Hepatocyte (in vitro differentiated cells): ENCODE data around the gene TESMIN.

ENCODE experiments used
- EZH2 ChIP-seq: fragments of 200-600 bp; sonication (generic); IDR thresholded peaks from 2 replicates; pipeline ENCODE4 v1.6.1; 2016; ENCODE audit warnings: antibody characterized with exemption, mild to moderate bottlenecking, borderline replicate concordance
- TF ChIP-seq, protein P1 (sequence below): fragments of 200-600 bp; sonication (generic); IDR thresholded peaks from 2 replicates; pipeline ENCODE4 v1.5.1; 2016; ENCODE audit warnings: antibody characterized with exemption, mild to moderate bottlenecking; ENCODE audit not compliant: poor library complexity

DNA sequence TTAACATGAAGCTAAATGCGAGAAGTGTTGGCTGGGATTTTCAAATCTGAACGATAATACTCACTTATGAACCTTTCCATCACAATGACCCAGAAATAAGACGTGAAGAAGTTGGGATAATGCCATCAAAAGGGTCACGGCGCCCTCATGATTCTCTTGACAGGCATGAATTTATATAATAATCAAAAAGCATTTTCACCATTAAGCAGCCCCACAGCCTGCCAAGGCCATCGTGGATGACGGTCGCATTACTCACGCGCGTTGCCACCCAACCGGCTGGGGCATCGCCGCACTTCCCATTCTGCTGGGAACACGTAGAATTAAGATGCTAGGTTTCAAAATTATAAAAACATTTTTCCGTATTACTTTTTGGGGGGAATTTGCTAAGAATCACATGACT, 85.9 kb downstream of the TESMIN start:
- TF ChIP-seq, protein P1, sequence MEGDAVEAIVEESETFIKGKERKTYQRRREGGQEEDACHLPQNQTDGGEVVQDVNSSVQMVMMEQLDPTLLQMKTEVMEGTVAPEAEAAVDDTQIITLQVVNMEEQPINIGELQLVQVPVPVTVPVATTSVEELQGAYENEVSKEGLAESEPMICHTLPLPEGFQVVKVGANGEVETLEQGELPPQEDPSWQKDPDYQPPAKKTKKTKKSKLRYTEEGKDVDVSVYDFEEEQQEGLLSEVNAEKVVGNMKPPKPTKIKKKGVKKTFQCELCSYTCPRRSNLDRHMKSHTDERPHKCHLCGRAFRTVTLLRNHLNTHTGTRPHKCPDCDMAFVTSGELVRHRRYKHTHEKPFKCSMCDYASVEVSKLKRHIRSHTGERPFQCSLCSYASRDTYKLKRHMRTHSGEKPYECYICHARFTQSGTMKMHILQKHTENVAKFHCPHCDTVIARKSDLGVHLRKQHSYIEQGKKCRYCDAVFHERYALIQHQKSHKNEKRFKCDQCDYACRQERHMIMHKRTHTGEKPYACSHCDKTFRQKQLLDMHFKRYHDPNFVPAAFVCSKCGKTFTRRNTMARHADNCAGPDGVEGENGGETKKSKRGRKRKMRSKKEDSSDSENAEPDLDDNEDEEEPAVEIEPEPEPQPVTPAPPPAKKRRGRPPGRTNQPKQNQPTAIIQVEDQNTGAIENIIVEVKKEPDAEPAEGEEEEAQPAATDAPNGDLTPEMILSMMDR, result no peak
- no peak for TF ChIP-seq EZH2
